HCEC 1CT (cell line): ENCODE results near the gene P2RX1.

Experiments used
- DNase-seq: peaks from one replicate; pipeline ENCODE4 v3.0.0-alpha.2; 2017

The P2RX1 gene

DNA sequence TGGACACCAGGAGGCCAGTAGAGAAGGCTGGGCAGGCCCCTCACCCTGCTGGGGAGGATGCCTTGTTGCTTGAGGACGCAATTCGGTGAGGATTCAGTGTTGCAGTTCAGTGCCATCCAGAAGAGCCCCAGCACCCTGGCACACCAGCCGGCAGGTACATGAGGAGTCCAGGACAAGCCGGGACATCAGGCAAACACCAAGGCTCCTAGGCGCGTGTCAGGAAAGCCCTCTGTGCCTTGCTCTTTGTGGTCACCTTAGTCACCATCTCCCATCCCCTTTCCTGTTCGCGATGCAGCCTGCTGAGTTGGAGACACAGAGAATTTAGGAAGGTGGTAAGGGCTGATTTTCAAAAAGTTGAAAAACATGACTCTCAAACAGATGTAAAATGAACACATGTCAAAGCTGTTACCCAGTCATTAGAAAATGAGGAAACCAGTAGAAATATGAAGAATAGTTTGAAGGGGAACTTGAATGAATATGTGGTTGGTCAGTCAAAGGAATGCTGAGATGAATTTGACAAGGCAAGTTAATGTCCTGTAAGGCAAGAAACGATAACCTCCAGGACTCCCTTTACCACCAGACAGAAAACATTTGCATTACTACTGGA is 67.9 kb downstream of the P2RX1 start:
- DNase-seq: no peak

DNA sequence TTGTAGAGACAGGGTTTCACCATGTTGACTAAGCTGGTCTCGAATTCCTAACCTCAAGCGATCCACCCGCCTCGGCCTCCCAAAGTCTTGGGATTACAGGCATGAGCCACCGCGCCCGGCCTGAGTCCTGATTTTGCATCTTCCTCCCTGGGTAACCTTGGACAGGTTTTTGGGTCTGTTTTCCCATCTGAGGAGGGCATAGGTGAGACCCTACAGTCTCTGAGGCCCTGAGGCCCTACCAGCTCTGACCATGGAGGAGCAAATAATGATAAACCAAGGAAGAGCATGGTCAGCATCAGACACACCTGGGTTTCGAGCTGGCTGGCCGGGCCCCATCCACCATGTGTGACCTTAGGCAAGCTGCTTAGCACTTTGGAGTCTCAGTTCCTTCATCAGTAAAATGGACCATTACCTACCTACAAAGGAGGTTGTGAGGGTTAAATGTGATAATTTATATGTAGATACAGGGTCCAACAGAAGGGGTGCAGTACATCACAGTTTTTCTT is 69.0 kb downstream of the P2RX1 start:
- DNase-seq: no peak
